GM18861 (cell line): ENCODE results near the gene NCKAP5.

Source experiments
- ATAC-seq: cut with Tn5 transposase; IDR thresholded peaks from one replicate; pipeline ENCODE4 v1.9.1; 2021; ENCODE audit not compliant: unreplicated experiment

Gene NCKAP5

GRCh38 chr2:133433455-133434451 is 134.5 kb downstream of the NCKAP5 start:
- no peak for ATAC-seq

GRCh38 chr2:133432778-133433177 is 135.5 kb downstream of the NCKAP5 start:
- no peak for ATAC-seq

GRCh38 chr2:133431289-133431688 is 137.0 kb downstream of the NCKAP5 start:
- ATAC-seq = no peak

- ATAC-seq = no peak
Measured at GRCh38 chr2:133426791-133427190, 141.5 kb downstream of the NCKAP5 start.

GRCh38 chr2:133425612-133426011 is 142.7 kb downstream of the NCKAP5 start:
- ATAC-seq = no peak

GRCh38 chr2:133424876-133425275 is 143.4 kb downstream of the NCKAP5 start:
- ATAC-seq = no peak

GRCh38 chr2:133422931-133423351 is 145.3 kb downstream of the NCKAP5 start:
- ATAC-seq = no peak

- peak; percentile 95 for ATAC-seq
Measured at GRCh38 chr2:133421516-133422324, 146.5 kb downstream of the NCKAP5 start.

GRCh38 chr2:133420788-133421187 is 147.5 kb downstream of the NCKAP5 start:
- ATAC-seq = no peak

- ATAC-seq = no peak
Measured at GRCh38 chr2:133418671-133419070, 149.6 kb downstream of the NCKAP5 start.

- ATAC-seq = peak; percentile 56
Measured at GRCh38 chr2:133418021-133418420, 150.2 kb downstream of the NCKAP5 start.

GRCh38 chr2:133417415-133417814 is 150.8 kb downstream of the NCKAP5 start:
- ATAC-seq = no peak

- no peak for ATAC-seq
Measured at GRCh38 chr2:133416736-133417135, 151.5 kb downstream of the NCKAP5 start.

- ATAC-seq = no peak
Measured at GRCh38 chr2:133416146-133416545, 152.1 kb downstream of the NCKAP5 start.

GRCh38 chr2:133415210-133415876 is 152.9 kb downstream of the NCKAP5 start:
- peak; percentile 32 for ATAC-seq

- no peak for ATAC-seq
Measured at GRCh38 chr2:133414486-133415209, 153.6 kb downstream of the NCKAP5 start.

- no peak for ATAC-seq
Measured at GRCh38 chr2:133413863-133414262, 154.4 kb downstream of the NCKAP5 start.

GRCh38 chr2:133412694-133413093 is 155.6 kb downstream of the NCKAP5 start:
- no peak for ATAC-seq

GRCh38 chr2:133411857-133412256 is 156.4 kb downstream of the NCKAP5 start:
- ATAC-seq = no peak

GRCh38 chr2:133411101-133411500 is 157.2 kb downstream of the NCKAP5 start:
- no peak for ATAC-seq
